Transverse colon (tissue), 4 donors: Measurements from ENCODE around the gene C16orf96. TPM values are rescaled to one million over a fixed set of nuclear protein-coding genes. Genes with fewer than 3 reads are reported as not detected.

ENCODE experiments used
- DNase-seq: peaks from one replicate; pipeline ENCODE4 v3.0.0-alpha.2; 2019
- H3K27ac ChIP-seq, 4 donors: fragments of 200-600 bp; sonication (generic); 2 replicates each; pipeline ENCODE4 v1.5.1; 2016 to 2018; ENCODE audit warnings: inconsistent platforms in 4 of 4
- H3K27me3 ChIP-seq: fragments of 200-600 bp; sonication (generic); 2 replicates; pipeline ENCODE4 v1.5.1; 2017; ENCODE audit warnings: inconsistent platforms
- H3K36me3 ChIP-seq, 4 donors: fragments of 200-600 bp; sonication (generic); 2 replicates each; pipeline ENCODE4 v1.5.1; 2017 to 2019; ENCODE audit warnings: inconsistent platforms in 4 of 4
- H3K4me1 ChIP-seq, 4 donors: fragments of 200-600 bp; sonication (generic); 2 replicates each; pipeline ENCODE4 v1.5.1; 2017 to 2020; ENCODE audit warnings: inconsistent platforms in 4 of 4
- H3K4me3 ChIP-seq, 4 donors: fragments of 200-600 bp; sonication (generic); 1 replicate in 1 of 4; 2 replicates in 3 of 4; pipeline versions ENCODE4 v1.5.1 to v1.6.1; 2017 to 2019; ENCODE audit warnings: inconsistent platforms in 4 of 4
- H3K9me3 ChIP-seq, 2 donors: fragments of 200-600 bp; sonication (generic); 2 replicates each; pipeline ENCODE4 v1.5.1; 2017 to 2019; ENCODE audit warnings: inconsistent platforms in 2 of 2
- EP300 ChIP-seq: sonication (generic); formaldehyde crosslinking; IDR thresholded peaks from one replicate; pipeline ENCODE4 v1.6.1; 2017; ENCODE audit warnings: antibody characterized with exemption, low read depth
- POLR2A ChIP-seq: fragments of 450-650 bp; IDR thresholded peaks from one replicate; pipeline ENCODE4 v1.6.1; 2016; ENCODE audit warnings: antibody characterized with exemption, mild to moderate bottlenecking, moderate library complexity
- POLR2AphosphoS5 ChIP-seq, 3 donors: sonication (generic); formaldehyde crosslinking; IDR thresholded peaks; one replicate each; pipeline ENCODE4 v1.6.1; 2016; ENCODE audit warnings: antibody characterized with exemption in 3 of 3
- WGBS, 2 donors: methylation state at CpG; one replicate each; pipeline ENCODE4 v1.1.5; 2018; ENCODE audit warnings: low coverage in 1 of 2; 5-methylcytosine and 5-hydroxymethylcytosine counted together
- in situ Hi-C, 4 donors: fragments of 200-750 bp; cut with MboI; loops; one replicate each; pipeline versions ENCODE4 v1.15.0 to v1.15.1; 2017; ENCODE audit warnings: low sequenced_read_pairs in 3 of 4, low pct_ligation_motif_present in 1 of 4, low pct_unique_long_range_greater_than_20kb in 1 of 4
- intact Hi-C: fragments of 100-400 bp; cut with DNase I; formaldehyde crosslinking; loops from one replicate; pipeline ENCODE4 v1.15.1; 2023; ENCODE audit warnings: low total_unique reads
- total RNA-seq, 4 donors: library from RNA; depleted of rRNA; stranded (reverse); fragments of >200 nt; gene quantifications; one replicate each; pipeline ENCODE4 v1.1.0, GENCODE V29; 2016
- TF ChIP-seq, protein P1 (sequence below), 5 experiments: fragments of 200-600 bp in 3 of 5; fragments of 450-650 bp in 2 of 5; sonication (generic) in 3 of 5; IDR thresholded peaks; 1 replicate in 2 of 5; 2 replicates in 3 of 5; pipeline ENCODE4 v1.5.1; 2016 to 2017; ENCODE audit warnings: antibody characterized with exemption in 5 of 5, inconsistent platforms in 3 of 5, mild to moderate bottlenecking in 2 of 5, moderate library complexity in 1 of 5

Gene C16orf96
- total RNA-seq, 4 donors from 2014 or later, result not detected

GRCh38 chr16:4523686-4524085 lies 32.5 kb upstream of the C16orf96 start:
- no peak for DNase-seq
- no peak overlapping the region for H3K27ac ChIP-seq
- no peaks in the 10 kb centered on the region for H3K36me3 ChIP-seq
- H3K27me3 ChIP-seq, result no peaks in the 10 kb centered on the region
- in situ Hi-C loops (no loop called here), intact Hi-C loops (no loop called here)
- no peak overlapping the region for H3K4me3 ChIP-seq
- TF ChIP-seq POLR2AphosphoS5 (IDR thresholded peaks at IDR 0.05) (no peak), POLR2A (no peak), EP300 (no peak)
- TF ChIP-seq, protein P1, sequence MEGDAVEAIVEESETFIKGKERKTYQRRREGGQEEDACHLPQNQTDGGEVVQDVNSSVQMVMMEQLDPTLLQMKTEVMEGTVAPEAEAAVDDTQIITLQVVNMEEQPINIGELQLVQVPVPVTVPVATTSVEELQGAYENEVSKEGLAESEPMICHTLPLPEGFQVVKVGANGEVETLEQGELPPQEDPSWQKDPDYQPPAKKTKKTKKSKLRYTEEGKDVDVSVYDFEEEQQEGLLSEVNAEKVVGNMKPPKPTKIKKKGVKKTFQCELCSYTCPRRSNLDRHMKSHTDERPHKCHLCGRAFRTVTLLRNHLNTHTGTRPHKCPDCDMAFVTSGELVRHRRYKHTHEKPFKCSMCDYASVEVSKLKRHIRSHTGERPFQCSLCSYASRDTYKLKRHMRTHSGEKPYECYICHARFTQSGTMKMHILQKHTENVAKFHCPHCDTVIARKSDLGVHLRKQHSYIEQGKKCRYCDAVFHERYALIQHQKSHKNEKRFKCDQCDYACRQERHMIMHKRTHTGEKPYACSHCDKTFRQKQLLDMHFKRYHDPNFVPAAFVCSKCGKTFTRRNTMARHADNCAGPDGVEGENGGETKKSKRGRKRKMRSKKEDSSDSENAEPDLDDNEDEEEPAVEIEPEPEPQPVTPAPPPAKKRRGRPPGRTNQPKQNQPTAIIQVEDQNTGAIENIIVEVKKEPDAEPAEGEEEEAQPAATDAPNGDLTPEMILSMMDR (IDR thresholded peaks at IDR 0.05), result no peak
- no peaks in the 10 kb centered on the region for H3K9me3 ChIP-seq
- WGBS, 2 donors, result 95 to 100% methylated on average over 1 to 4 of the region's 4 CpGs
- peaks cover 0 to 7% (median 0%) of the 10 kb centered on the region in 4 donors for H3K4me1 ChIP-seq

GRCh38 chr16:4524571-4524970 lies 31.6 kb upstream of the C16orf96 start:
- H3K9me3 ChIP-seq, result no peaks in the 10 kb centered on the region
- in situ Hi-C loops (no loop called here), intact Hi-C loops (no loop called here)
- H3K27me3 ChIP-seq, result no peaks in the 10 kb centered on the region
- no peak overlapping the region for H3K4me3 ChIP-seq
- no peak for DNase-seq
- H3K36me3 ChIP-seq, result no peaks in the 10 kb centered on the region
- peaks cover 5 to 15% (median 6%) of the 10 kb centered on the region in 4 donors for H3K4me1 ChIP-seq
- H3K27ac ChIP-seq, result no peak overlapping the region
- TF ChIP-seq, protein P1 (IDR thresholded peaks at IDR 0.05), result no peak
- TF ChIP-seq POLR2A, result no peak
- TF ChIP-seq EP300, result no peak
- TF ChIP-seq POLR2AphosphoS5 (IDR thresholded peaks at IDR 0.05), result no peak

- Histone ChIP-seq H3K27ac (no peak overlapping the region), H3K4me1 (peaks cover 5 to 19% (median 8%) of the 10 kb centered on the region in 4 donors)
Observed at GRCh38 chr16:4525069-4525468, 31.1 kb upstream of the C16orf96 start.

DNA sequence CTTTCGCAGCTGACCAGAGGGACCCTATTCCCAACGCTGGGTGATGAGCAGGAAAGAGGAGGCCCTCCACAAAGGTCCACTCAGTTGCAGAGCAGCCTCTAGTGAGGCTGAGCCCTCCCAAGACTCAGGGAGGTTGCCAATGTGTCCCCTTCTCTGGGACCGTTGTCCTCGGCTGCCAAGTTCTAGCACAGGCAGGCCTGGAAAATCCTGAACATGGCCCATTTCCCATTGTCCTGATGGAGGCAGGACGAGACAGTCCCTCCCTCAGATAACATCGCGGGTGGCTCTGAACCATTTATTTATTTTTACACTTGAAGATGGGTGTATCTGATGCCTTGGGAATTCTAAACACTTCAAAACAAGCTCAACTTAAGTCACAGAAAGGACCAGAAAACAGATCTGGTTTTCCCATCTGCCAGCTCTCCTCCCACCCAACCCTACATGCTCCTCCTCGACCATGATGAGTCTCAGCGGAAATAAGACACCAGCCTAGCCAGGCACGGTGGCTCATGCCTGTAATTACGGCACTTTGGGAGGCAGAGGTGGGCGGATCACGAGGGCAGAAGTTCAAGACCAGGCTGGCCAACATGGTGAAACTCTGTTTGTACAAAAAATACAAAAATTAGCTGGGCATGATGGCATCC lies 30.4 kb upstream of the C16orf96 start:
- in situ Hi-C loops, result no loop called here
- Histone ChIP-seq H3K36me3 (no peaks in the 10 kb centered on the region), H3K27ac (no peak overlapping the region), H3K4me1 (peaks cover 5 to 19% (median 8%) of the 10 kb centered on the region in 4 donors), H3K27me3 (no peaks in the 10 kb centered on the region), H3K9me3 (no peaks in the 10 kb centered on the region), H3K4me3 (no peak overlapping the region)
- intact Hi-C loops, result no loop called here
- TF ChIP-seq, protein P1 (IDR thresholded peaks at IDR 0.05), result no peak
- TF ChIP-seq POLR2A, result no peak
- no peak for TF ChIP-seq POLR2AphosphoS5 (IDR thresholded peaks at IDR 0.05)
- no peak for TF ChIP-seq EP300
- 83 to 85% methylated on average over 6 to 13 of the region's 13 CpGs for WGBS, 2 donors
- DNase-seq, result no peak

More at GRCh38 chr16:4525069-4525468, 31.1 kb upstream of the C16orf96 start:
- in situ Hi-C loops (no loop called here), intact Hi-C loops (no loop called here)
- WGBS, 2 donors, result 78% methylated on average over 7 of the region's 7 CpGs; no CpG with 5 or more reads in 1 of the 2 donors
- Histone ChIP-seq H3K36me3 (no peaks in the 10 kb centered on the region), H3K9me3 (no peaks in the 10 kb centered on the region), H3K27me3 (no peaks in the 10 kb centered on the region), H3K4me3 (no peak overlapping the region)
- TF ChIP-seq POLR2AphosphoS5 (IDR thresholded peaks at IDR 0.05) (no peak), EP300 (no peak)
- DNase-seq, result no peak
